Measurements from ENCODE around the gene ZDHHC12.

The ZDHHC12 gene

DNA sequence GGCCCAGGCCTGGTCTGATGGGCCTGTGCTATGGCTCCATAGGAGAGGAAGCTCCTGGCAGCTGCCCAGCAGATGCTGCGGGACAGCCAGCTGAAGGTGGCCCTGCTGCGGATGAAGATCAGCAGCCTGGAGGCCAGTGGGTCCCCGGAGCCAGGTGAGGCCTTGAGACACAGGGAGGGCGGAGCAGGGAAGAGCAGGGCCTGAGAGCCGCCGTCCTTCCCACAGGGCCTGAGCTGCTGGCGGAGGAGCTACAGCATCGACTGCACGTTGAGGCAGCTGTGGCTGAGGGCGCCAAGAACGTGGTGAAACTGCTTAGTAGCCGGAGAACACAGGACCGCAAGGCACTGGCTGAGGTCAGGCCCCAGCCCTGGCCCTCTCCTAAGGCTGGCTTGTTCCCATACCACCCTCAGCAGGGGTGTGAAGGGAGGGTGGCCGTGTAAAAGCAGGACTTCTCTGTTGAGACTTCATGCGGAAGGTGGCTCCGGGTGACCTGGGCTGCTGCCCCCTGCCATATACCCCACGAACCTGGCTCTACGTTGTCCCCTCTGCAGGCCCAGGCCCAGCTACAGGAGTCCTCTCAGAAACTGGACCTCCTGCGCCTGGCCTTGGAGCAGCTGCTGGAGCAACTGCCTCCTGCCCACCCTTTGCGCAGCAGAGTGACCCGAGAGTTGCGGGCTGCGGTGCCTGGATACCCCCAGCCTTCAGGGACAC, 17.1 kb downstream of the ZDHHC12 start:
- Histone ChIP-seq H3K36me3 (ENCODE audit: low read length) (no peaks in the 10 kb centered on the region), H3K79me2 (ENCODE audit: insufficient read depth, low read length) (peaks cover 9% of the 10 kb centered on the region; the same call in 1 of the 2 replicates), H3K4me3 (ENCODE audit: insufficient read depth, low read length, poor library complexity, severe bottlenecking) (no peak overlapping the region), H2AFZ (ENCODE audit: low read depth, low read length, severe bottlenecking) (no peak overlapping the region), H3K27ac (ENCODE audit: low read depth, low read length) (no peak overlapping the region), H3K9me3 (ENCODE audit: insufficient read depth, low read length) (no peaks in the 10 kb centered on the region), H3K9me2 (replicated peaks; ENCODE audit: insufficient read depth, low read length) (no peaks in the 10 kb centered on the region), H4K20me1 (ENCODE audit: low read depth, low read length) (no peaks in the 10 kb centered on the region), H3K4me2 (ENCODE audit: low read depth, low read length, poor library complexity, severe bottlenecking) (no peak overlapping the region), H3K27me3 (ENCODE audit: low read length) (no peaks in the 10 kb centered on the region), H3K9ac (ENCODE audit: low read length) (no peak overlapping the region), H3F3A (ENCODE audit: insufficient read depth) (no peaks in the 10 kb centered on the region)
- no peak for TF ChIP-seq EZH2phosphoT487 (conservative IDR thresholded peaks at IDR 0.05; ENCODE audit: low read length)
- TF ChIP-seq, protein P1, sequence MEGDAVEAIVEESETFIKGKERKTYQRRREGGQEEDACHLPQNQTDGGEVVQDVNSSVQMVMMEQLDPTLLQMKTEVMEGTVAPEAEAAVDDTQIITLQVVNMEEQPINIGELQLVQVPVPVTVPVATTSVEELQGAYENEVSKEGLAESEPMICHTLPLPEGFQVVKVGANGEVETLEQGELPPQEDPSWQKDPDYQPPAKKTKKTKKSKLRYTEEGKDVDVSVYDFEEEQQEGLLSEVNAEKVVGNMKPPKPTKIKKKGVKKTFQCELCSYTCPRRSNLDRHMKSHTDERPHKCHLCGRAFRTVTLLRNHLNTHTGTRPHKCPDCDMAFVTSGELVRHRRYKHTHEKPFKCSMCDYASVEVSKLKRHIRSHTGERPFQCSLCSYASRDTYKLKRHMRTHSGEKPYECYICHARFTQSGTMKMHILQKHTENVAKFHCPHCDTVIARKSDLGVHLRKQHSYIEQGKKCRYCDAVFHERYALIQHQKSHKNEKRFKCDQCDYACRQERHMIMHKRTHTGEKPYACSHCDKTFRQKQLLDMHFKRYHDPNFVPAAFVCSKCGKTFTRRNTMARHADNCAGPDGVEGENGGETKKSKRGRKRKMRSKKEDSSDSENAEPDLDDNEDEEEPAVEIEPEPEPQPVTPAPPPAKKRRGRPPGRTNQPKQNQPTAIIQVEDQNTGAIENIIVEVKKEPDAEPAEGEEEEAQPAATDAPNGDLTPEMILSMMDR (IDR thresholded peaks at IDR 0.05; ENCODE audit: insufficient read depth, low read length, poor library complexity, severe bottlenecking) = no peak

DNA sequence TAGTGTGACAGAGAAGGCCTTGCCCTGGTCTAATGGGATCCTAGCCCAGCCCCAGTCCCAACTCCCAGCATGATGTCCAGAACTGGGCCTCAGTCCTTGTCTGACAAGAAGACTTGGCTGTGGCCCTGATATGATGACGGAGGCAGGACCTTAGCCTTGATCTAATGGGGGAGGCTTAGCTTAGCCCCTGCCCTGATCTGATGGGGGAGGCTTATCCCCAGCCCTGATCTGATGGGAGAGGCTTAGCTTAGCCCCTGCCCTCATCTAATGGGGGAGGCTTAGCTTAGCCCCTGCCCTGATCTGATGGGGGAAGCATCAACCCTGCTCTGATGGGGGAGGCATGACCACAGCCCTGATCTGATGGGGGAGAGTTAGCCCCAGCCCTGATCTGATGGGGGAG, 17.9 kb downstream of the ZDHHC12 start:
- Histone ChIP-seq H3K9me3 (ENCODE audit: insufficient read depth, low read length) (no peaks in the 10 kb centered on the region), H3K27ac (ENCODE audit: low read depth, low read length) (no peak overlapping the region), H3K4me3 (ENCODE audit: insufficient read depth, low read length, poor library complexity, severe bottlenecking) (no peak overlapping the region), H2AFZ (ENCODE audit: low read depth, low read length, severe bottlenecking) (no peak overlapping the region), H3K36me3 (ENCODE audit: low read length) (no peaks in the 10 kb centered on the region), H4K20me1 (ENCODE audit: low read depth, low read length) (no peaks in the 10 kb centered on the region), H3F3A (ENCODE audit: insufficient read depth) (no peaks in the 10 kb centered on the region), H3K9me2 (replicated peaks; ENCODE audit: insufficient read depth, low read length) (no peaks in the 10 kb centered on the region), H3K27me3 (ENCODE audit: low read length) (no peaks in the 10 kb centered on the region), H3K9ac (ENCODE audit: low read length) (no peak overlapping the region), H3K4me2 (ENCODE audit: low read depth, low read length, poor library complexity, severe bottlenecking) (no peak overlapping the region), H3K79me2 (ENCODE audit: insufficient read depth, low read length) (peaks cover 9% of the 10 kb centered on the region; the same call in 1 of the 2 replicates)
- TF ChIP-seq, protein P1 (IDR thresholded peaks at IDR 0.05; ENCODE audit: insufficient read depth, low read length, poor library complexity, severe bottlenecking) = no peak
- no peak for TF ChIP-seq EZH2phosphoT487 (conservative IDR thresholded peaks at IDR 0.05; ENCODE audit: low read length)

DNA sequence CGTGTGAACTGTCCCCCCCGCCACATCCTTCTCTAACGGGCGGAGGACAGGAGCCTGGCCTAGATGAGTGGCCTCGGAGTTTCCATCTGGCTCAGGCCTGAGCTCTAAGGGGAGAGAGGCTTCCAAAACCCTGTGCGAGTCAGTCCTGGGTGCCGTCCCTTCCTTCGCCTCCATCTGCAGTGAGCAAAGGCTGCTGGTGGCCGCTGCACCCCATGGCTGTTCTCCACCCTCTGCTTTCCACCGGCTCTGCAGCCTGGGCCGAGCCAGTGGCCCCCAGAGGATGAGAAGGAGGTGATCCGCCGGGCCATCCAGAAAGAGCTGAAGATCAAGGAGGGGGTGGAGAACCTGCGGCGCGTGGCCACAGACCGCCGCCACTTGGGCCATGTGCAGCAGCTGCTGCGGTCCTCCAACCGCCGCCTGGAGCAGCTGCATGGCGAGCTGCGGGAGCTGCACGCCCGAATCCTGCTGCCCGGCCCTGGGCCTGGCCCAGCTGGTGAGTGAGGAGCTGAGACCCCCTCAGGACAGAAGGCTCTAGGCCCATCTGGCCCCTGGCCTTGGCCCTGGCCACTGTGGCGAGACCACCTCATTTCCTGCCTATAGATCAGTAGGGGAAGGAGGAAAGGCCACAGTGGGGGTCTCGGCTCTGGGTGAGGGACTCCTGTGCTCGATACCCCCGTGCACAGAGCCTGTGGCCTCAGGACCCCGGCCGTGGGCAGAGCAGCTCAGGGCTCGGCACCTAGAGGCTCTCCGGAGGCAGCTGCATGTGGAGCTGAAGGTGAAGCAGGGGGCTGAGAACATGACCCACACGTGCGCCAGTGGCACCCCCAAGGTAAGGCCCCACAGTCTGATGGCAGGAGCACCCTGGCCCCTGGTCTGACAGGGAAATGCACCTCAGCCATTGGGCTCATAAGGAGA, 18.6 kb downstream of the ZDHHC12 start:
- H3K27ac ChIP-seq (ENCODE audit: low read depth, low read length) = no peak overlapping the region
- H3K9ac ChIP-seq (ENCODE audit: low read length) = no peak overlapping the region
- H3F3A ChIP-seq (ENCODE audit: insufficient read depth) = peaks cover 2% of the 10 kb centered on the region; the same call in 1 of the 2 replicates
- peaks cover 9% of the 10 kb centered on the region; the same call in 1 of the 2 replicates for H3K79me2 ChIP-seq (ENCODE audit: insufficient read depth, low read length)
- H3K9me2 ChIP-seq (replicated peaks; ENCODE audit: insufficient read depth, low read length) = no peaks in the 10 kb centered on the region
- H3K27me3 ChIP-seq (ENCODE audit: low read length) = no peaks in the 10 kb centered on the region
- no peak for TF ChIP-seq EZH2phosphoT487 (conservative IDR thresholded peaks at IDR 0.05; ENCODE audit: low read length)
- TF ChIP-seq, protein P1 (IDR thresholded peaks at IDR 0.05; ENCODE audit: insufficient read depth, low read length, poor library complexity, severe bottlenecking) = no peak
- H3K36me3 ChIP-seq (ENCODE audit: low read length) = no peaks in the 10 kb centered on the region
- H3K9me3 ChIP-seq (ENCODE audit: insufficient read depth, low read length) = no peaks in the 10 kb centered on the region
- H4K20me1 ChIP-seq (ENCODE audit: low read depth, low read length) = no peaks in the 10 kb centered on the region
- H3K4me2 ChIP-seq (ENCODE audit: low read depth, low read length, poor library complexity, severe bottlenecking) = no peak overlapping the region
- H3K4me3 ChIP-seq (ENCODE audit: insufficient read depth, low read length, poor library complexity, severe bottlenecking) = no peak overlapping the region
- no peak overlapping the region for H2AFZ ChIP-seq (ENCODE audit: low read depth, low read length, severe bottlenecking)

Measured in SU-DHL-6 (cell line).